ENCODE measurements around the gene HCRT.

DNA sequence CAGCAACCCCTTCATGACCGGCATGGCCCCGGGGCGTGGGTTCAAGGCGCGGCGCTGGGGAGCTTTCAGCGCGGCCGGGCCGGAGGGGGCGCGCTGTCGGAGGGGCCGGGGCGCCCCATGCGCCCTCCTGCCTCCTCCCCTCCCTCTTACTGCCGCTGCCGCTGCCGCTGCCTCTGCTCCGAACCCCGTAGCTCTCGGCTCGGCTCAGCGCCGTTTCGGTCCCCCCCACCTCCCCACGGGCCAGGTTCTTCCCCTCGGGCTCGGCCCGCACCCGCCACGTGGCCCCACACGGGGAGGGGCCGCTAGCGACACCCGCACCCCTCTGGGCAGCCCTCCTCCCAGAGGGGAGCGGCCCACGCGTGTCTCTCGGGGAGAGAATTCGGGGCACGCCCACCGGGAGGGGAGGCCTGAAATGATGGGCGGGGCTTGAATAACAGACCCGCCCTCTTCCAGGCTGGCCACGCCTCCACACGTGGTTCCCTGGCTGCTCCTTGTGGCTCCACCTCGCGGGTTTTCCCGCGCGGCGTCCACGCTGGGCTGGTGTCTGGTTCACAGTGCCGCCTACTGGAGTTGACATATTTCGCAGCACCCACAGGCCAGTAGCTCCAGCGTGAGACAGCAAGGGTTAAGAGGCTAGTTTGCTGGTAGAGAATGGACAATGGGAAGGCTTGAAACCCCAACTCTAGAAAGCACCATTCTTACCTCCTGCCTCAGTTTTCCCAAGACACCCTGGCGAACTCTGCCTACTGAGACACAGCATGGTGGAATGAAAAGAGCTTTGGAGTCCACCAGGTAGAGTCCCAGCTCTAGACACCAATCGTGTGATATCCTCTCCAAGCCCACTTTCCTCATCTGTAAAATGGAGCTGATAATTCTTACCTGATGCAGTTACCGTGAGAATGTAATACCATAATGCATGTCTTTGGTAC is 4.1 kb downstream of the HCRT start, which contains the start of gene KCNH4:
- TF ChIP-seq CTCF (conservative IDR thresholded peaks at IDR 0.05; ENCODE audit: low read depth, low read length) (no peak), EZH2phosphoT487 (IDR thresholded peaks at IDR 0.05; ENCODE audit: borderline replicate concordance, low read length) (no peak), EZH2 (IDR thresholded peaks at IDR 0.05; ENCODE audit: low read length, unreplicated experiment) (no peak)
